ENCODE results near the gene DNAJC8. TPM values are rescaled to one million over a fixed set of nuclear protein-coding genes. Genes with fewer than 3 reads are reported as not detected.
A peak's percentile ranks its signal among the peaks of the same experiment; 100 is the strongest.

Gene DNAJC8
- total RNA-seq, 6 experiments from 2014 or later, result 101 to 112 (median 105) TPM

- H3K4me3 Mint-ChIP-seq, result peak overlapping the region; percentile 76
- peak overlapping the region; percentile 79 for H3K27ac Mint-ChIP-seq
- peak; percentile 53 for DNase-seq
- H3K36me3 Mint-ChIP-seq (ENCODE audit: low read depth), result peaks cover 6% of the 10 kb centered on the region
- peaks cover 2% of the 10 kb centered on the region for H3K27me3 Mint-ChIP-seq (ENCODE audit: insufficient read depth)
- H3K9me3 Mint-ChIP-seq, result peaks cover 3% of the 10 kb centered on the region; the same call in 1 of the 2 replicates
- TF ChIP-seq, protein P1, sequence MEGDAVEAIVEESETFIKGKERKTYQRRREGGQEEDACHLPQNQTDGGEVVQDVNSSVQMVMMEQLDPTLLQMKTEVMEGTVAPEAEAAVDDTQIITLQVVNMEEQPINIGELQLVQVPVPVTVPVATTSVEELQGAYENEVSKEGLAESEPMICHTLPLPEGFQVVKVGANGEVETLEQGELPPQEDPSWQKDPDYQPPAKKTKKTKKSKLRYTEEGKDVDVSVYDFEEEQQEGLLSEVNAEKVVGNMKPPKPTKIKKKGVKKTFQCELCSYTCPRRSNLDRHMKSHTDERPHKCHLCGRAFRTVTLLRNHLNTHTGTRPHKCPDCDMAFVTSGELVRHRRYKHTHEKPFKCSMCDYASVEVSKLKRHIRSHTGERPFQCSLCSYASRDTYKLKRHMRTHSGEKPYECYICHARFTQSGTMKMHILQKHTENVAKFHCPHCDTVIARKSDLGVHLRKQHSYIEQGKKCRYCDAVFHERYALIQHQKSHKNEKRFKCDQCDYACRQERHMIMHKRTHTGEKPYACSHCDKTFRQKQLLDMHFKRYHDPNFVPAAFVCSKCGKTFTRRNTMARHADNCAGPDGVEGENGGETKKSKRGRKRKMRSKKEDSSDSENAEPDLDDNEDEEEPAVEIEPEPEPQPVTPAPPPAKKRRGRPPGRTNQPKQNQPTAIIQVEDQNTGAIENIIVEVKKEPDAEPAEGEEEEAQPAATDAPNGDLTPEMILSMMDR (IDR thresholded peaks at IDR 0.05), result no peak
- peaks cover 37% of the 10 kb centered on the region for H3K4me1 Mint-ChIP-seq (ENCODE audit: low read depth)
Observed at GRCh38 chr1:28249013-28249865, 16.4 kb upstream of the DNAJC8 start.

GRCh38 chr1:28248273-28249012 lies 15.6 kb upstream of the DNAJC8 start:
- H3K4me1 Mint-ChIP-seq (ENCODE audit: low read depth), result peaks cover 37% of the 10 kb centered on the region
- DNase-seq, result peak; percentile 77
- TF ChIP-seq, protein P1 (IDR thresholded peaks at IDR 0.05), result peak; percentile 95
- H3K36me3 Mint-ChIP-seq (ENCODE audit: low read depth), result peaks cover 6% of the 10 kb centered on the region
- peaks cover 4% of the 10 kb centered on the region for H3K27me3 Mint-ChIP-seq (ENCODE audit: insufficient read depth)
- peaks cover 3% of the 10 kb centered on the region; the same call in 1 of the 2 replicates for H3K9me3 Mint-ChIP-seq
- peak overlapping the region; percentile 76 for H3K4me3 Mint-ChIP-seq
- peak overlapping the region; percentile 79 for H3K27ac Mint-ChIP-seq

- DNase-seq, result no peak
- TF ChIP-seq, protein P1 (IDR thresholded peaks at IDR 0.05), result no peak
- H3K4me3 Mint-ChIP-seq, result peak overlapping the region; percentile 76
- H3K9me3 Mint-ChIP-seq, result peaks cover 3% of the 10 kb centered on the region; the same call in 1 of the 2 replicates
- peaks cover 6% of the 10 kb centered on the region for H3K36me3 Mint-ChIP-seq (ENCODE audit: low read depth)
- peaks cover 37% of the 10 kb centered on the region for H3K4me1 Mint-ChIP-seq (ENCODE audit: low read depth)
- peak overlapping the region; percentile 79 for H3K27ac Mint-ChIP-seq
- peaks cover 4% of the 10 kb centered on the region for H3K27me3 Mint-ChIP-seq (ENCODE audit: insufficient read depth)
Observed at GRCh38 chr1:28247612-28248272, 14.9 kb upstream of the DNAJC8 start.

DNA sequence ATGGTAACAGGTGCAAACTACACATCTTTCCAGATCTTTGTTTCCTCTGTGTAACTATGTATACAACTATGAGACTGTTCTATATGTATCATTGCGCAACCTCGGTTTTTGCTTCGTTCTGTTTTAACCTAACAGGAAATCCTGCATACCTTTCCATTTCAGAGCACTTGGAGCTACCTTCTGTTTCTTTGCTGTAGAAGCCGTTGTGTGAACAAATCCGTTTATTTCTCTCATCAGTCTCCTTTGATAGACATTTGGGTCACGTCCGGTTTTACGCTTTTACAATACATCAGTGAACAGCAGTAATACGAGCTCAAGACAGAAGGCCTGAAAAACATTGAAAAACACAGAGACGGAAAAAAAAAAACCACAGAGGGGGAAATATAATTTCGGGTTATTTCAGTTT lies 13.6 kb upstream of the DNAJC8 start:
- Mint-ChIP-seq H3K36me3 (ENCODE audit: low read depth) (peaks cover 6% of the 10 kb centered on the region), H3K9me3 (peaks cover 3% of the 10 kb centered on the region; the same call in 1 of the 2 replicates), H3K27me3 (ENCODE audit: insufficient read depth) (peaks cover 4% of the 10 kb centered on the region), H3K4me1 (ENCODE audit: low read depth) (peaks cover 37% of the 10 kb centered on the region), H3K27ac (peak overlapping the region; percentile 62; the same call in 1 of the 2 replicates), H3K4me3 (peak overlapping the region; percentile 59; the same call in 1 of the 2 replicates)
- TF ChIP-seq, protein P1 (IDR thresholded peaks at IDR 0.05), result no peak
- DNase-seq, result no peak

DNA sequence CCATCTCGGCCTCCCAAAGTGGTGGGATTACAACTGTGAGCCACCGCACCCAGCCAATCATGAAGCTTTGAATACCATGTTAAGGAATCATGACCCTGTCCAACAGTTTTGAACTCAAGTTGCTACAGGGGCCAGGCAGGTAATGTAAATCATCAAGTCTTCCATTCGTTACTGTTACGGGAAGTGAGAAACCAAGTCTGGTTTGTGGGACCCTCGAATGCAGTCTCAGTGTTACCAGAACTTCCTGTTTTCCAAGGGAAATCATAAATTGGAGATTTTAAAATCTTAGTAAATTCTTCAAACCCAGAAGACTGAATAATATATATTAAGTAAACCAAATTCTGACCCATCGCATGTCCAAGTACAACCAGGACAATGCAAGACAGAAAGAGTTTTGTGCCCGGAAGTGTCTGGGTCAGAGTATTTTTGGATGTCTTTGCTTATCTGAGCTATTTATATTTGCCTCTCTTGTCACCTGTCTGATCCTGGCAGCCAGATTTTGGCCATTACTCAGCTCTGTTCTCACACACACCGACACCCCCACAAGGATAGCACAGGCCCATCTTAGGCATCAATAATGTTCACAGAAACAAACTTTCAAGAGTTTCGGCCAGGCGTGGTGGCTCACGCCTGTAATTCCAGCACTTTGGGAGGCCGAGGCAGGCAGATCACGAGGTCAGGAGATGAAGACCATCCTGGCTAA lies 11.9 kb upstream of the DNAJC8 start:
- Mint-ChIP-seq H3K9me3 (peaks cover 3% of the 10 kb centered on the region; the same call in 1 of the 2 replicates), H3K27me3 (ENCODE audit: insufficient read depth) (peaks cover 4% of the 10 kb centered on the region)

More for the DNA sequence above, 11.9 kb upstream of the DNAJC8 start:
- Mint-ChIP-seq H3K4me3 (no peak overlapping the region), H3K27ac (no peak overlapping the region), H3K36me3 (ENCODE audit: low read depth) (peaks cover 6% of the 10 kb centered on the region), H3K4me1 (ENCODE audit: low read depth) (peaks cover 37% of the 10 kb centered on the region)
- TF ChIP-seq, protein P1 (IDR thresholded peaks at IDR 0.05), result no peak
- DNase-seq, result no peak
